ENCODE results near the gene EEF2K.
"Not testable (repeated sequence)": the region's sequence is repeated elsewhere in the genome, so short reads cannot be mapped to it uniquely, and the experiment has no call there.

Gene EEF2K

DNA sequence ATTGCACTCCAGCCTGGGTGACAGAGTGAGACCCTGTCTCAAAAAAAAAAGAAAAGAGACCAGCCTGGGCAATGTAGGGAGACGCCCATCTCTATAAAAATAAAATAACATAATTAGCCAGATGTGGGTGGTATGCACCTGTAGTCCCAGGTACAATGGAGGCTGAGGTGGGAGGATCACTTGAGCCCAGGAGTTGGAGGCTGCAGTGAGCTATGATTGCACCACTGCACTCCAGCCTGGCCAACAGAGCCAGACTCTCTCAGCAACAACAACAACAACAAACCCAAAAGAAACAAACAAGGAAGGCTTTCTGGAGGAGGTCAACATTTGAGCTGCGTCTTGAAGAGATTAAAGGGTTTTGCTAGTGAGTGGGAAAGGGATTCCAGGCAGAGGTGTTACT is 8.3 kb downstream of the EEF2K start:
- Histone ChIP-seq H3K4me1 (ENCODE audit: insufficient read depth, insufficient read length) (no peaks in the 10 kb centered on the region), H3K36me3 (ENCODE audit: insufficient read depth, insufficient read length, low read length) (peaks cover 33% of the 10 kb centered on the region), H3K27me3 (ENCODE audit: insufficient read depth, insufficient read length) (no peaks in the 10 kb centered on the region), H3K9ac (ENCODE audit: insufficient read length, low read depth) (no peak overlapping the region), H3K9me3 (ENCODE audit: insufficient read depth, low read length) (peaks cover 24% of the 10 kb centered on the region; the same call in 1 of the 2 replicates), H3K4me3 (ENCODE audit: insufficient read length, low read depth) (no peak overlapping the region)
- TF ChIP-seq YY1 (IDR thresholded peaks at IDR 0.05; ENCODE audit: insufficient read depth, insufficient read length) = no peak
- no peak for TF ChIP-seq SUZ12 (IDR thresholded peaks at IDR 0.05; ENCODE audit: extremely low read depth, insufficient read depth, insufficient read length)
- no peak for TF ChIP-seq ZNF274 (IDR thresholded peaks at IDR 0.05; ENCODE audit: low read depth, low read length)
- DNase-seq (ENCODE audit: low read depth, low spot score) = no peak

DNA sequence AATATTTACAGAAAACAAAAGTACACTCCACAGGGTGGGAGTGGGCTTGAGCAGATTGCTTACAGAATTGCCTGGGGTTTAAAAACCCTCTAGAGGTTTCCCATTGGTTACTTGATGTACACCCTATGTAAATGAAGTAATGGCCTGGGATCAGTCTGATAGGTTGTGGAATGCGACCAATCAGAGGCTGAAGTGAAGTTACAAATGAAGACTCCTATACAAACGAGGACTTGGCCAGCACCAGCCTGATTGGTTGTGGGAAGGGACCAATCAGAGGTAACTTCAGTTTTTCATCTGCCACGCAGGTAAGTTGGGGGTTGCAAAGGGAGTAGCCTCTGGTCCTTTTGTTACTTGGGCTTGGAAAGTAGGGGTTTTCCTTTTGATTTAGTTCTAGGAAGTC is 8.8 kb downstream of the EEF2K start:
- H3K36me3 ChIP-seq (ENCODE audit: insufficient read depth, insufficient read length, low read length) = peaks cover 32% of the 10 kb centered on the region
- DNase-seq (ENCODE audit: low read depth, low spot score) = no peak

DNA sequence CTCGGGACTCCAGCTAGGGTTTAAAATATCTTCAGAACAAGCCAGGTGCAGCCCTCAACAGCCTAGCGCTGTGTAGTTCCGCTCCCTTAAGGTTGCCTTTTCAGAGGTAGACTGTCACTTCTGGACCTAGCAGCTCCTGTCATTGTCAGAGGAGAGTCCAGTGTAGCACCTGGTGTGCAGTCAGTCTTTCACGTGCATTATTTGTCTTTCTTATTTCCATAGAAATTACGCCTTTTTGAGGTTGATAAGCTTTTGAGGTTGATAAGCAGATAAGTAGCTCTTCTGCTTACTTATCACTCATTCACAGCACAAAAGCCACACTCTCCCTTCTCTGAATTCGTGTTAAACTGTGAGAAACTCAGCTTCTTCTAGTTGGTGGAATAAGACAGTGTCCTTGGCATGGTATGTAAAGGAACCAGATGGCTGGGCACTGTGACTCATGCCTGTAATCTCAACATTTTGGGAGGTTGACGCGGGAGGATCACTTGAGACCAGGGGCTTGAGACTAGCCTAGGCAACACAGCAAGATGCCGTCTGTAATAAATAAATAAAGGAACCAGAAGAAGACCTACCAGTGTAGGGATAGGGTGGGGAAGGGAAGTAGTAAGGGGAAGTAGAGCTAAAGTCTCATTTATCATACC is 10.2 kb downstream of the EEF2K start:
- Histone ChIP-seq H3K9ac (ENCODE audit: insufficient read length, low read depth) (no peak overlapping the region), H3K27me3 (ENCODE audit: insufficient read depth, insufficient read length) (no peaks in the 10 kb centered on the region), H3K9me3 (ENCODE audit: insufficient read depth, low read length) (peaks cover 15% of the 10 kb centered on the region; the same call in 1 of the 2 replicates), H3K36me3 (ENCODE audit: insufficient read depth, insufficient read length, low read length) (peaks cover 26% of the 10 kb centered on the region), H3K4me1 (ENCODE audit: insufficient read depth, insufficient read length) (no peaks in the 10 kb centered on the region), H3K4me3 (ENCODE audit: insufficient read length, low read depth) (no peak overlapping the region)
- TF ChIP-seq YY1 (IDR thresholded peaks at IDR 0.05; ENCODE audit: insufficient read depth, insufficient read length) = no peak
- no peak for TF ChIP-seq ZNF274 (IDR thresholded peaks at IDR 0.05; ENCODE audit: low read depth, low read length)
- DNase-seq (ENCODE audit: low read depth, low spot score) = no peak

More for the DNA sequence above, 8.8 kb downstream of the EEF2K start:
- Histone ChIP-seq H3K27me3 (ENCODE audit: insufficient read depth, insufficient read length) (no peaks in the 10 kb centered on the region), H3K9ac (ENCODE audit: insufficient read length, low read depth) (no peak overlapping the region), H3K4me1 (ENCODE audit: insufficient read depth, insufficient read length) (no peaks in the 10 kb centered on the region), H3K9me3 (ENCODE audit: insufficient read depth, low read length) (peaks cover 24% of the 10 kb centered on the region; the same call in 1 of the 2 replicates), H3K4me3 (ENCODE audit: insufficient read length, low read depth) (no peak overlapping the region)
- no peak for TF ChIP-seq ZNF274 (IDR thresholded peaks at IDR 0.05; ENCODE audit: low read depth, low read length)
- TF ChIP-seq SUZ12 (IDR thresholded peaks at IDR 0.05; ENCODE audit: extremely low read depth, insufficient read depth, insufficient read length) = no peak
- no peak for TF ChIP-seq YY1 (IDR thresholded peaks at IDR 0.05; ENCODE audit: insufficient read depth, insufficient read length)

DNA sequence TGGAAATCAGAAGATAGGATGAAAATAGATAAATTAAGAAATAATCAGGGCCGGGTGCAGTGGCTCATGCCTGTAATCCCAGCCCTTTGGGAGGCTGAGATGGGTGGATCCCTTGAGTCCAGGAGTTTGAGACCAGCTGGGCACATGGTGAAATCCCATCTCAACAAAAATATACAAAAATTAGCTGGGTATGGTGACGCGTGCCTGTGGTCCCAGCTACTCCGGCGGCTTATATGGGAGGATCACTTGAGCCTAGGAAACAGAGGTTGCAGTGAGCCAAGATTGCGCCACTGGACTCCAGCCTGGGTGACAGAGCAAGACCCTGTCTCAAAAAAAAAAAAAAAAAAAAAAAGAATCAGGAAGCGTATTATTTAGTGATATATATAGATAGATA is 10.8 kb downstream of the EEF2K start:
- not testable (repeated sequence) for DNase-seq (ENCODE audit: low read depth, low spot score); H3K4me1 ChIP-seq (ENCODE audit: insufficient read depth, insufficient read length); H3K27me3 ChIP-seq (ENCODE audit: insufficient read depth, insufficient read length); H3K9ac ChIP-seq (ENCODE audit: insufficient read length, low read depth); H3K4me3 ChIP-seq (ENCODE audit: insufficient read length, low read depth)
- Histone ChIP-seq H3K36me3 (ENCODE audit: insufficient read depth, insufficient read length, low read length) (peaks cover 24% of the 10 kb centered on the region), H3K9me3 (ENCODE audit: insufficient read depth, low read length) (peaks cover 15% of the 10 kb centered on the region; the same call in 1 of the 2 replicates)

DNA sequence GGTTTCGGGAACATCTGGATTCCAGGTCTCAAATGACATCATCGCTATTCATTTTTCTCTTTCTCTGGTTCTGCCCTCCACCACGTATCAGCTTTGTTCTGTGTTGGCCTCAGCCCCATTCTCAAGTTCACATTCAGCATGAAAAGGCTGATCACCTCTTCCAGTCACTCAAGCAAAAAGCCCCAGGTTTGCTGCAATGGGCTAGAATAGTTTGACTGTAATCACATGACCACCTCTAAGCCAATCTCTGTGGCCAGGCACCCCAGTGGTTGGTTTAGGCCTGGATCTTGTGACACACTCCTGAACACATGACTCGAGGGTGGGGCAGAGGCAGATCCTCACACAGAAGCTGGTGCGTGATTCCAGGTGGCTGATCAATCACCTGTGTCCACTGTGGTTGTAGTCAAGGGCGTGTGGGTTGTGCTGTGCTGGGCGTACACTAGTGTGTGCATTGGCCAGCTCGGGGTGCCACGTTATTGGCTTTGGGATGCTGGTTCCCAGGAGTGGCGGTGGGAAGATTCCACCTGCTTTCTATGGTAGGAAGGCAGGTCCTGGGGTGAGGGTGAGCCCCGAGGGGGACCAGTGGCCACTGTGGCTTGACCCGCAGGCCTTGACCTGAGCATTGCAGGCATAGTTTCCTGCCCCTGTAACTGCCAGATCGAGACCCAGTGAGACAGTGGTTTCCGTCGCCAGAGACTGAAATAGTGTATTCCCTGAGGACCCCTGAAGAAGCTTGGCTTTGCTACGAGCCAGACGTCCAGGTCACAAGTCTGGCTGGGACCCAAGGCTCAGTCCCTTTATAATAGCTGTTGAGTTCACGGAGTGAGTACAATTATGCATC is 12.0 kb downstream of the EEF2K start:
- DNase-seq (ENCODE audit: low read depth, low spot score) = no peak
- H3K4me1 ChIP-seq (ENCODE audit: insufficient read depth, insufficient read length) = no peaks in the 10 kb centered on the region
- H3K36me3 ChIP-seq (ENCODE audit: insufficient read depth, insufficient read length, low read length) = peaks cover 17% of the 10 kb centered on the region
- H3K9me3 ChIP-seq (ENCODE audit: insufficient read depth, low read length) = peaks cover 15% of the 10 kb centered on the region; the same call in 1 of the 2 replicates
- H3K27me3 ChIP-seq (ENCODE audit: insufficient read depth, insufficient read length) = no peaks in the 10 kb centered on the region
- no peak overlapping the region for H3K4me3 ChIP-seq (ENCODE audit: insufficient read length, low read depth)
- no peak overlapping the region for H3K9ac ChIP-seq (ENCODE audit: insufficient read length, low read depth)
- TF ChIP-seq ZNF274 (IDR thresholded peaks at IDR 0.05; ENCODE audit: low read depth, low read length) (no peak), YY1 (IDR thresholded peaks at IDR 0.05; ENCODE audit: insufficient read depth, insufficient read length) (no peak), SUZ12 (IDR thresholded peaks at IDR 0.05; ENCODE audit: extremely low read depth, insufficient read depth, insufficient read length) (no peak)

DNA sequence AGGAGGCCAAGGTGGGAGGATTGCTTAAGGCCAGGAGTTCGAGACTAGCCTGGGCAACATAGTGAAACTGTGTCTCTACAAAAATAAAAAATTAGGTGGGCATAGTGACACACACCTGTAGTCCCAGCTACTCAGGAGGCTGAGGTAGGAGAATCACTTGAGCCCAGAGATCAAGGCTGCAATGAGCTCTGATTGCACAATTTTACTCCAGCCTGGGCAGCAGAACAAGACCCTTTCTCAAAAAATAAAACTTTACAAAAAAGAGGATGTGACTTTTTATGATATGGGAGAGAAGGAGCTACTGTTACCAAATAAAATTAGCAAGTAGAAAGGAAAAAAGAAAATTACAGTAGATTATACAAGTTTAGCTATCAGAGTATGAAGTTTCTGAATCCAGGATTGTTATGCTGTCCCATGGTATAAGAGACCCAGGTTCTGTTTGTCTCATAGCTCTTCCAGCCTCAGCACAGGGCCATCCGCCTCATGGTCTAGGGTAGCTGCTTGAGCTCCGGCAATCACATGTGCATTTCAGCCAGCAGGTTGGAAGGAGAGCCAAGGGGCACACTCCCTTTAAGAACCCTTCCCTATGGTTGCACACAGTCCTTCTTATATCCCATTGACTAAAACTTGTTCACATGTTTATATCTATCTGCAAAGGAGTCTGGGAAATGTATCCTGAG is 13.5 kb downstream of the EEF2K start:
- no peak for DNase-seq (ENCODE audit: low read depth, low spot score)
- no peak overlapping the region for H3K4me3 ChIP-seq (ENCODE audit: insufficient read length, low read depth)
- peaks cover 5% of the 10 kb centered on the region; the same call in 1 of the 2 replicates for H3K9me3 ChIP-seq (ENCODE audit: insufficient read depth, low read length)
- no peaks in the 10 kb centered on the region for H3K4me1 ChIP-seq (ENCODE audit: insufficient read depth, insufficient read length)
- no peak for TF ChIP-seq YY1 (IDR thresholded peaks at IDR 0.05; ENCODE audit: insufficient read depth, insufficient read length)
- TF ChIP-seq SUZ12 (IDR thresholded peaks at IDR 0.05; ENCODE audit: extremely low read depth, insufficient read depth, insufficient read length) = no peak
- no peak for TF ChIP-seq ZNF274 (IDR thresholded peaks at IDR 0.05; ENCODE audit: low read depth, low read length)
- no peak overlapping the region for H3K9ac ChIP-seq (ENCODE audit: insufficient read length, low read depth)
- peaks cover 7% of the 10 kb centered on the region for H3K36me3 ChIP-seq (ENCODE audit: insufficient read depth, insufficient read length, low read length)
- H3K27me3 ChIP-seq (ENCODE audit: insufficient read depth, insufficient read length) = no peaks in the 10 kb centered on the region

DNA sequence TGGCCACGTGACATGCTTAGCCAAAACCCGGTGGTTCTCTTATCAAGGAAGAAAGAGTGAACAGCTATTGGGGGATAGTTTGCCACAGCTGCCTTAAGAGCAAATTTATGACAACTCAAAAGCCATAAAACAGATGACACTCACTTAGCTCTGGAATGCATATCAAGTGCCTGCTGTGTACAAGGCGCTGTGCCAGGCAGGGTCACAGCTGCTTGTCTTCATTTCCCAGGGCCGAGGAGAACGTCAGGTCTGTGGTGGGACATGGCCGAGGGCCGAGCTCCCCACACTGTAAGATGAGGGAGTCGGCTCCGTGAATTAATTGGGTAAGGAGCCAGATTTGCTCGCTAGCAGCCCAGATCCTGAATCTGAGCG is 14.0 kb downstream of the EEF2K start:
- no peaks in the 10 kb centered on the region for H3K27me3 ChIP-seq (ENCODE audit: insufficient read depth, insufficient read length)
- no peak for DNase-seq (ENCODE audit: low read depth, low spot score)
- no peaks in the 10 kb centered on the region for H3K9me3 ChIP-seq (ENCODE audit: insufficient read depth, low read length)
- no peak overlapping the region for H3K4me3 ChIP-seq (ENCODE audit: insufficient read length, low read depth)
- peaks cover 5% of the 10 kb centered on the region for H3K36me3 ChIP-seq (ENCODE audit: insufficient read depth, insufficient read length, low read length)
- TF ChIP-seq YY1 (IDR thresholded peaks at IDR 0.05; ENCODE audit: insufficient read depth, insufficient read length) (no peak), SUZ12 (IDR thresholded peaks at IDR 0.05; ENCODE audit: extremely low read depth, insufficient read depth, insufficient read length) (no peak), ZNF274 (IDR thresholded peaks at IDR 0.05; ENCODE audit: low read depth, low read length) (no peak)
- no peaks in the 10 kb centered on the region for H3K4me1 ChIP-seq (ENCODE audit: insufficient read depth, insufficient read length)
- H3K9ac ChIP-seq (ENCODE audit: insufficient read length, low read depth) = no peak overlapping the region

Measured in NT2/D1 (cell line).